ENCODE results near the gene ZFP82. TPM values are rescaled to one million over a fixed set of nuclear protein-coding genes. Genes with fewer than 3 reads are reported as not detected.

ZFP82 gene
- polyA plus RNA-seq, 1 donor from 2014 or later = 19.7 TPM

GRCh38 chr19:36441339-36441738 lies 22.9 kb upstream of the ZFP82 start:
- Histone ChIP-seq H3K4me2 (ENCODE audit: low read length) (no peak overlapping the region), H4K20me1 (ENCODE audit: insufficient read depth) (no peaks in the 10 kb centered on the region), H3K79me2 (replicated peaks; ENCODE audit: insufficient read depth, low read length) (no peaks in the 10 kb centered on the region), H3K27ac (ENCODE audit: low read length) (no peak overlapping the region), H3K9me3 (ENCODE audit: low read length) (peaks cover 14% of the 10 kb centered on the region), H2AFZ (ENCODE audit: low read depth, low read length) (no peak overlapping the region), H3K36me3 (ENCODE audit: insufficient read depth, low read length) (no peaks in the 10 kb centered on the region), H3K9ac (ENCODE audit: low read length) (no peak overlapping the region), H3K27me3 (ENCODE audit: insufficient read depth, low read depth, low read length) (no peaks in the 10 kb centered on the region), H3K9me2 (ENCODE audit: insufficient read depth, low read length) (no peaks in the 10 kb centered on the region), H3F3A (ENCODE audit: insufficient read depth, low read length, poor library complexity, severe bottlenecking) (no peaks in the 10 kb centered on the region), H3K4me3 (ENCODE audit: low read length) (no peak overlapping the region)
- TF ChIP-seq POLR2AphosphoS5 (IDR thresholded peaks at IDR 0.05) (no peak), TAF1 (IDR thresholded peaks at IDR 0.05; ENCODE audit: low read depth) (no peak), RAD21 (conservative IDR thresholded peaks at IDR 0.05) (no peak), EZH2 (IDR thresholded peaks at IDR 0.05; ENCODE audit: borderline replicate concordance, insufficient read depth, low read length, poor library complexity, severe bottlenecking) (no peak), EP300 (conservative IDR thresholded peaks at IDR 0.05; ENCODE audit: poor library complexity, severe bottlenecking) (no peak), MXI1 (conservative IDR thresholded peaks at IDR 0.05; ENCODE audit: poor library complexity, severe bottlenecking) (no peak), SMC3 (conservative IDR thresholded peaks at IDR 0.05; ENCODE audit: poor library complexity) (no peak)
- TF ChIP-seq, protein P1, sequence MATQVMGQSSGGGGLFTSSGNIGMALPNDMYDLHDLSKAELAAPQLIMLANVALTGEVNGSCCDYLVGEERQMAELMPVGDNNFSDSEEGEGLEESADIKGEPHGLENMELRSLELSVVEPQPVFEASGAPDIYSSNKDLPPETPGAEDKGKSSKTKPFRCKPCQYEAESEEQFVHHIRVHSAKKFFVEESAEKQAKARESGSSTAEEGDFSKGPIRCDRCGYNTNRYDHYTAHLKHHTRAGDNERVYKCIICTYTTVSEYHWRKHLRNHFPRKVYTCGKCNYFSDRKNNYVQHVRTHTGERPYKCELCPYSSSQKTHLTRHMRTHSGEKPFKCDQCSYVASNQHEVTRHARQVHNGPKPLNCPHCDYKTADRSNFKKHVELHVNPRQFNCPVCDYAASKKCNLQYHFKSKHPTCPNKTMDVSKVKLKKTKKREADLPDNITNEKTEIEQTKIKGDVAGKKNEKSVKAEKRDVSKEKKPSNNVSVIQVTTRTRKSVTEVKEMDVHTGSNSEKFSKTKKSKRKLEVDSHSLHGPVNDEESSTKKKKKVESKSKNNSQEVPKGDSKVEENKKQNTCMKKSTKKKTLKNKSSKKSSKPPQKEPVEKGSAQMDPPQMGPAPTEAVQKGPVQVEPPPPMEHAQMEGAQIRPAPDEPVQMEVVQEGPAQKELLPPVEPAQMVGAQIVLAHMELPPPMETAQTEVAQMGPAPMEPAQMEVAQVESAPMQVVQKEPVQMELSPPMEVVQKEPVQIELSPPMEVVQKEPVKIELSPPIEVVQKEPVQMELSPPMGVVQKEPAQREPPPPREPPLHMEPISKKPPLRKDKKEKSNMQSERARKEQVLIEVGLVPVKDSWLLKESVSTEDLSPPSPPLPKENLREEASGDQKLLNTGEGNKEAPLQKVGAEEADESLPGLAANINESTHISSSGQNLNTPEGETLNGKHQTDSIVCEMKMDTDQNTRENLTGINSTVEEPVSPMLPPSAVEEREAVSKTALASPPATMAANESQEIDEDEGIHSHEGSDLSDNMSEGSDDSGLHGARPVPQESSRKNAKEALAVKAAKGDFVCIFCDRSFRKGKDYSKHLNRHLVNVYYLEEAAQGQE (IDR thresholded peaks at IDR 0.05; ENCODE audit: borderline replicate concordance) = no peak
- TF ChIP-seq, protein P2, sequence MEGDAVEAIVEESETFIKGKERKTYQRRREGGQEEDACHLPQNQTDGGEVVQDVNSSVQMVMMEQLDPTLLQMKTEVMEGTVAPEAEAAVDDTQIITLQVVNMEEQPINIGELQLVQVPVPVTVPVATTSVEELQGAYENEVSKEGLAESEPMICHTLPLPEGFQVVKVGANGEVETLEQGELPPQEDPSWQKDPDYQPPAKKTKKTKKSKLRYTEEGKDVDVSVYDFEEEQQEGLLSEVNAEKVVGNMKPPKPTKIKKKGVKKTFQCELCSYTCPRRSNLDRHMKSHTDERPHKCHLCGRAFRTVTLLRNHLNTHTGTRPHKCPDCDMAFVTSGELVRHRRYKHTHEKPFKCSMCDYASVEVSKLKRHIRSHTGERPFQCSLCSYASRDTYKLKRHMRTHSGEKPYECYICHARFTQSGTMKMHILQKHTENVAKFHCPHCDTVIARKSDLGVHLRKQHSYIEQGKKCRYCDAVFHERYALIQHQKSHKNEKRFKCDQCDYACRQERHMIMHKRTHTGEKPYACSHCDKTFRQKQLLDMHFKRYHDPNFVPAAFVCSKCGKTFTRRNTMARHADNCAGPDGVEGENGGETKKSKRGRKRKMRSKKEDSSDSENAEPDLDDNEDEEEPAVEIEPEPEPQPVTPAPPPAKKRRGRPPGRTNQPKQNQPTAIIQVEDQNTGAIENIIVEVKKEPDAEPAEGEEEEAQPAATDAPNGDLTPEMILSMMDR (IDR thresholded peaks at IDR 0.05; ENCODE audit: poor library complexity, severe bottlenecking) = no peak

DNA sequence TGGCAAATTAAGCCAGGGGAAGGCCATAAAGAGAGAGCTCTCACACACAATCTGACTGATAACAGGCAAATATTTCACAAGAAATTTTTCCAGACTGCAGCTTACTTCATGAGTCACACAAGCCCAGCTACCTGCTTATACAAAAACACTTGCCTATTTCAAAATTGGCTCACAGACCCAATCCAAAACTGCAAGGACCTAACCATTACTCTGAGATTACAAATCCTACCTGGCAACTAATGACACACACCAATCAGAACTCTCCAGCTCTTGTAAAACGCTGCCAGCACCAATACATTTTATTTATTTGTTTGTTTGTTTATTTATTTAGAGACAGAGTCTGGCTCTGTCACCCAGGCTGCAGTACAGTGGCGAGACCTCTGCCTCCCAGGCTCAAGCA lies 18.1 kb upstream of the ZFP82 start:
- no peaks in the 10 kb centered on the region for H3K9me2 ChIP-seq (ENCODE audit: insufficient read depth, low read length)
- H3K9ac ChIP-seq (ENCODE audit: low read length) = no peak overlapping the region
- no peaks in the 10 kb centered on the region for H3K36me3 ChIP-seq (ENCODE audit: insufficient read depth, low read length)
- H3K4me2 ChIP-seq (ENCODE audit: low read length) = no peak overlapping the region
- no peaks in the 10 kb centered on the region for H3K9me3 ChIP-seq (ENCODE audit: low read length)
- no peak overlapping the region for H3K27ac ChIP-seq (ENCODE audit: low read length)
- no peaks in the 10 kb centered on the region for H3F3A ChIP-seq (ENCODE audit: insufficient read depth, low read length, poor library complexity, severe bottlenecking)
- no peak overlapping the region for H3K4me3 ChIP-seq (ENCODE audit: low read length)
- TF ChIP-seq POLR2AphosphoS5 (IDR thresholded peaks at IDR 0.05) (no peak), TAF1 (IDR thresholded peaks at IDR 0.05; ENCODE audit: low read depth) (no peak), EZH2 (IDR thresholded peaks at IDR 0.05; ENCODE audit: borderline replicate concordance, insufficient read depth, low read length, poor library complexity, severe bottlenecking) (no peak), SMC3 (conservative IDR thresholded peaks at IDR 0.05; ENCODE audit: poor library complexity) (no peak), EP300 (conservative IDR thresholded peaks at IDR 0.05; ENCODE audit: poor library complexity, severe bottlenecking) (no peak), MXI1 (conservative IDR thresholded peaks at IDR 0.05; ENCODE audit: poor library complexity, severe bottlenecking) (no peak), RAD21 (conservative IDR thresholded peaks at IDR 0.05) (no peak)
- TF ChIP-seq, protein P1 (IDR thresholded peaks at IDR 0.05; ENCODE audit: borderline replicate concordance) = no peak
- TF ChIP-seq, protein P2 (IDR thresholded peaks at IDR 0.05; ENCODE audit: poor library complexity, severe bottlenecking) = no peak
- H4K20me1 ChIP-seq (ENCODE audit: insufficient read depth) = no peaks in the 10 kb centered on the region
- no peak overlapping the region for H2AFZ ChIP-seq (ENCODE audit: low read depth, low read length)
- H3K79me2 ChIP-seq (replicated peaks; ENCODE audit: insufficient read depth, low read length) = no peaks in the 10 kb centered on the region
- no peaks in the 10 kb centered on the region for H3K27me3 ChIP-seq (ENCODE audit: insufficient read depth, low read depth, low read length)

All from neural cell (in vitro differentiated cells).